Activated T-helper 2 cell treated with anti-CD3 and anti-CD28 coated beads, Interferon-gamma antibody, Interleukin-2, Interleukin-4, amounts not matched to agents 10 μg/mL and 5 μg/mL and 100 μg/mL, durations not matched to agents 14 hours and 24 hours and 36 hours (primary cell): ENCODE data around the gene RNF169. TPM values are rescaled to one million over a fixed set of nuclear protein-coding genes. Genes with fewer than 3 reads are reported as not detected.

ENCODE experiments used
- total RNA-seq: library from RNA; stranded (reverse); gene quantifications from 2 replicates; pipeline ENCODE4 v1.2.3, GENCODE V29; 2022

Gene RNF169
- total RNA-seq, 1 donor from 2014 or later, result 14.4 TPM

Other genes starting within 250 kb of the RNF169 start
- gene POLD3, start 156.3 kb upstream of the RNF169 start, total RNA-seq, result 44.5 and 45.6 TPM in 2 replicates
- gene CHRDL2, start 17.4 kb upstream of the RNF169 start, total RNA-seq, result not detected in 2 replicates
- 9.9 and 10.7 TPM in 2 replicates for gene XRRA1, start 200.2 kb downstream of the RNF169 start, total RNA-seq
- 169 and 173 TPM in 2 replicates for gene SPCS2, start 200.4 kb downstream of the RNF169 start, total RNA-seq
- gene NEU3, start 240.1 kb downstream of the RNF169 start, total RNA-seq, result 16.5 and 16.6 TPM in 2 replicates